Neural progenitor cell (in vitro differentiated cells): Measurements from ENCODE around the gene CRACDL.

Experiments
- EZH2 ChIP-seq: fragments of 200-600 bp; sonication (generic); IDR thresholded peaks from 2 replicates; pipeline ENCODE4 v1.6.1; 2017; ENCODE audit warnings: antibody characterized with exemption, mild to moderate bottlenecking, moderate library complexity
- EZH2phosphoT487 ChIP-seq: fragments of 200-600 bp; sonication (generic); IDR thresholded peaks from 2 replicates; pipeline ENCODE4 v1.6.1; 2017; ENCODE audit warnings: antibody characterized with exemption
- TF ChIP-seq, protein P1 (sequence below): fragments of 200-600 bp; sonication (generic); IDR thresholded peaks from 2 replicates; pipeline ENCODE4 v1.5.1; 2017; ENCODE audit warnings: antibody characterized with exemption, mild to moderate bottlenecking

DNA sequence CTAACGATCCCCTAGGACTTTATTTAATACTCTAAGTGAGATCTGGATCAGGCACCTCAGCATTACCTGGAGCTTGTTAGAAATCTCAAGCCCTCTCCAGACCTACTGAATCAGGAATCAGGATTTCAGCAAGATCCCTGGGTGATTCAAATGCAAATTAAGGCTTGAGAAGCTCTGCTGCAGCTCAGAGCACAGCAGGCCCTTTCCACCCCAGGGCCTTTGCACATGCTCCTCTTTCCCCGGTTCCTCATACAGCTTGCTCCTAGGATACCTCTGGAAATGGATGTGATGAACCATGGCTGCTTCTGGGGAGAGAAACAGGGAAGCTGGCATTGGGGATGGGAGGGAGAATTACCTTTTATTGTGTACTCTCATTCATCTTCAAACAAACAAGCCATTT is 164.8 kb downstream of the CRACDL start:
- TF ChIP-seq, protein P1, sequence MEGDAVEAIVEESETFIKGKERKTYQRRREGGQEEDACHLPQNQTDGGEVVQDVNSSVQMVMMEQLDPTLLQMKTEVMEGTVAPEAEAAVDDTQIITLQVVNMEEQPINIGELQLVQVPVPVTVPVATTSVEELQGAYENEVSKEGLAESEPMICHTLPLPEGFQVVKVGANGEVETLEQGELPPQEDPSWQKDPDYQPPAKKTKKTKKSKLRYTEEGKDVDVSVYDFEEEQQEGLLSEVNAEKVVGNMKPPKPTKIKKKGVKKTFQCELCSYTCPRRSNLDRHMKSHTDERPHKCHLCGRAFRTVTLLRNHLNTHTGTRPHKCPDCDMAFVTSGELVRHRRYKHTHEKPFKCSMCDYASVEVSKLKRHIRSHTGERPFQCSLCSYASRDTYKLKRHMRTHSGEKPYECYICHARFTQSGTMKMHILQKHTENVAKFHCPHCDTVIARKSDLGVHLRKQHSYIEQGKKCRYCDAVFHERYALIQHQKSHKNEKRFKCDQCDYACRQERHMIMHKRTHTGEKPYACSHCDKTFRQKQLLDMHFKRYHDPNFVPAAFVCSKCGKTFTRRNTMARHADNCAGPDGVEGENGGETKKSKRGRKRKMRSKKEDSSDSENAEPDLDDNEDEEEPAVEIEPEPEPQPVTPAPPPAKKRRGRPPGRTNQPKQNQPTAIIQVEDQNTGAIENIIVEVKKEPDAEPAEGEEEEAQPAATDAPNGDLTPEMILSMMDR: no peak
- TF ChIP-seq EZH2phosphoT487: no peak
- TF ChIP-seq EZH2: no peak
